ENCODE data around the gene SLF2. TPM values are rescaled to one million over a fixed set of nuclear protein-coding genes. Genes with fewer than 3 reads are reported as not detected.

Gene SLF2
- total RNA-seq, 1 experiment from 2014 or later: 23.1 TPM

GRCh38 chr10:100999742-101000126 is 87.0 kb downstream of the SLF2 start, which contains the start of gene LZTS2:
LZTS2 (plus strand) TSS chr10:100999808; CDS start chr10:101002539, 2,731 bp downstream.
- Histone ChIP-seq H3K14ac (ENCODE audit: insufficient read depth, low read length) (peak within 1 kb of the TSS; percentile 89), H2BK12ac (ENCODE audit: insufficient read length, low read depth, low read length) (no peak within 1 kb of the TSS), H3K79me1 (ENCODE audit: insufficient read depth, low read depth, low read length, poor library complexity, severe bottlenecking) (no peaks in the 10 kb centered on the region), H2AK5ac (ENCODE audit: insufficient read length, low read length) (no peak within 1 kb of the TSS), H2AFZ (ENCODE audit: low read length) (no peak within 1 kb of the TSS), H3K23me2 (ENCODE audit: insufficient read length, low read depth, low read length, poor library complexity, severe bottlenecking) (peaks cover 33% of the 10 kb centered on the region), H4K5ac (ENCODE audit: insufficient read length, low read depth, low read length) (no peak within 1 kb of the TSS), H3K27me3 (ENCODE audit: insufficient read depth, low read length) (no peaks in the 10 kb centered on the region), H4K91ac (ENCODE audit: insufficient read length, low read depth, low read length) (no peak within 1 kb of the TSS), H2BK120ac (ENCODE audit: low read depth, low read length, poor library complexity, severe bottlenecking) (no peak within 1 kb of the TSS), H3K56ac (ENCODE audit: insufficient read length, low read depth, low read length) (no peak within 1 kb of the TSS), H2BK5ac (ENCODE audit: insufficient read length, low read length) (no peak within 1 kb of the TSS), H4K8ac (replicated peaks; ENCODE audit: insufficient read length, low read depth, low read length) (no peak within 1 kb of the TSS), H3K79me2 (ENCODE audit: insufficient read depth, low read length) (no peaks in the 10 kb centered on the region; the same call in 1 of the 2 replicates), H3K4me1 (ENCODE audit: insufficient read depth, low read length) (peaks cover 2% of the 10 kb centered on the region; the same call in 1 of the 2 replicates), H3K23ac (ENCODE audit: insufficient read length, low read depth, low read length) (no peak within 1 kb of the TSS), H2BK15ac (ENCODE audit: low read depth, low read length) (no peak within 1 kb of the TSS), H3K4me2 (ENCODE audit: insufficient read depth, insufficient read length, low read length) (peak within 1 kb of the TSS; percentile 98), H3K18ac (ENCODE audit: insufficient read length, low read depth, low read length) (peak within 1 kb of the TSS; percentile 88), H3K27ac (ENCODE audit: insufficient read length, low read depth, low read length) (peak within 1 kb of the TSS; percentile 14), H3K4ac (ENCODE audit: low read depth, low read length) (no peak within 1 kb of the TSS; the same call in 1 of the 2 replicates), H3K9ac (ENCODE audit: extremely low read depth, insufficient read length, low read length) (peak within 1 kb of the TSS; percentile 86), H4K20me1 (ENCODE audit: control insufficient read depth, insufficient read depth, insufficient read length) (no peaks in the 10 kb centered on the region), H3T11ph (ENCODE audit: low read length) (no peak within 1 kb of the TSS), H2BK20ac (ENCODE audit: low read depth, low read length, poor library complexity, severe bottlenecking) (no peak within 1 kb of the TSS), H3K9me3 (ENCODE audit: control insufficient read depth, low read depth, low read length) (no peaks in the 10 kb centered on the region)
- no peaks in the 10 kb centered on the region for H3K27me3 Mint-ChIP-seq (ENCODE audit: low read depth)
- H3K9me3 Mint-ChIP-seq: no peaks in the 10 kb centered on the region; a peak in 2 of 5 replicates
- H3K4me3 Mint-ChIP-seq: peak within 1 kb of the TSS; percentile 88 to 92
- H3K36me3 Mint-ChIP-seq (ENCODE audit: insufficient read depth in 1 of 3, low read depth in 3 of 3): peaks cover 11 to 26% (median 22%) of the 10 kb centered on the region in 3 experiments
- DNase-seq: no peak
- peak within 1 kb of the TSS; percentile 71 to 97 (median 94) for H3K27ac Mint-ChIP-seq
- H3K4me1 Mint-ChIP-seq: peaks cover 30 to 35% of the 10 kb centered on the region in 2 experiments
- TF ChIP-seq CTCF (conservative IDR thresholded peaks at IDR 0.05): no peak
- no CpG with 5 or more reads among the region's 44 CpGs for WGBS (ENCODE audit: extremely low coverage, insufficient read length, low lambda C conversion rate)

All from H9 (cell line).